Aorta (tissue), 5 donors: ENCODE measurements around the gene ZNF292. TPM values are rescaled to one million over a fixed set of nuclear protein-coding genes. Genes with fewer than 3 reads are reported as not detected.

Experiments
- ATAC-seq: fragments of 200-7000 bp; cut with Tn5 transposase; one replicate; pipeline ENCODE4 v1.9.1; 2022; ENCODE audit warnings: moderate library complexity; ENCODE audit not compliant: low FRiP score
- DNase-seq, 2 donors: peaks; one replicate each; pipeline ENCODE4 v3.0.0-alpha.2; 2020
- H3K27ac ChIP-seq, 2 donors: one replicate each; pipeline ENCODE4 v1.5.1; 2013; ENCODE audit warnings: low read length in 2 of 2, mild to moderate bottlenecking in 2 of 2, moderate library complexity in 2 of 2, control low read depth in 1 of 2, inconsistent platforms in 1 of 2, low read depth in 1 of 2
- H3K27me3 ChIP-seq, 2 donors: one replicate each; pipeline ENCODE4 v1.6.1; 2013; ENCODE audit warnings: control low read depth in 1 of 2, low read length in 1 of 2, mild to moderate bottlenecking in 1 of 2, moderate library complexity in 1 of 2; ENCODE audit not compliant: insufficient read depth in 2 of 2, control insufficient read depth in 1 of 2
- H3K36me3 ChIP-seq, 2 donors: one replicate each; pipeline ENCODE4 v1.6.1; 2013; ENCODE audit warnings: control low read depth in 1 of 2, low read length in 1 of 2, mild to moderate bottlenecking in 1 of 2; ENCODE audit not compliant: insufficient read depth in 2 of 2, control insufficient read depth in 1 of 2
- H3K4me1 ChIP-seq, 2 donors: one replicate each; pipeline ENCODE4 v1.6.1; 2013; ENCODE audit warnings: low read length in 2 of 2, control low read depth in 1 of 2, mild to moderate bottlenecking in 1 of 2, moderate library complexity in 1 of 2; ENCODE audit not compliant: insufficient read depth in 2 of 2, control insufficient read depth in 1 of 2
- H3K4me3 ChIP-seq, 2 donors: one replicate each; pipeline ENCODE4 v1.5.1; 2013; ENCODE audit warnings: low read length in 2 of 2, control low read depth in 1 of 2, mild to moderate bottlenecking in 1 of 2
- H3K9me3 ChIP-seq: one replicate; pipeline ENCODE4 v1.6.1; 2013; ENCODE audit warnings: mild to moderate bottlenecking, low read length; ENCODE audit not compliant: control insufficient read depth
- WGBS, 2 donors: extraction: QIAGEN DNeasy Blood & Tissue Kit; methylation state at CpG; one replicate each; pipeline ENCODE4 v1.1.7; 2013; 5-methylcytosine and 5-hydroxymethylcytosine counted together
- intact Hi-C, 2 donors: fragments of 100-400 bp; cut with DNase I; formaldehyde crosslinking; loops; one replicate each; pipeline versions ENCODE4 v1.14.2 to v1.15.0; 2022
- polyA plus RNA-seq, 2 donors: library from polyadenylated mRNA; stranded (reverse); fragments of 200-250 nt; gene quantifications; one replicate each; pipeline ENCODE4 v1.2.3, GENCODE V29; 2013
- total RNA-seq, 2 donors: library from RNA; stranded (reverse); fragmentation: NEBNext Ultra II Directional; extraction: Animal tissue kit (Norgen Biotek cat#: 25700); gene quantifications; one replicate each; pipeline ENCODE4 v1.2.1, GENCODE V29; 2021
- donor health status: healthy with polysubstance abuse.
- donor health status: Bipolar disorder and iron deficiency.
- donor health status: DM: no; HTN: no; CAD: no.
- donor health status: DM: no; HTN: no; CAD: no.
- donor health status: DM: yes; HTN: yes; CAD: no.

Gene ZNF292
- total and polyA plus RNA-seq, 4 donors: 3.4 to 71.6 (median 32.8) TPM

GRCh38 chr6:87277123-87277522 lies 121.8 kb downstream of the ZNF292 start:
- H3K27ac ChIP-seq: no peak overlapping the region
- no peak overlapping the region for H3K4me3 ChIP-seq
- no peaks in the 10 kb centered on the region for H3K27me3 ChIP-seq
- H3K4me1 ChIP-seq: no peaks in the 10 kb centered on the region
- H3K9me3 ChIP-seq: no peaks in the 10 kb centered on the region
- H3K36me3 ChIP-seq: no peaks in the 10 kb centered on the region
- ATAC-seq (no peak), DNase-seq (no peak)
- intact Hi-C loops: no loop called here

GRCh38 chr6:87279196-87279595 lies 123.8 kb downstream of the ZNF292 start:
- Histone ChIP-seq H3K27ac (no peak overlapping the region), H3K4me1 (no peaks in the 10 kb centered on the region), H3K36me3 (no peaks in the 10 kb centered on the region), H3K9me3 (no peaks in the 10 kb centered on the region), H3K4me3 (no peak overlapping the region), H3K27me3 (no peaks in the 10 kb centered on the region)
- ATAC-seq: no peak
- WGBS, 2 donors: 43 to 52% methylated on average over 2 of the region's 2 CpGs
- intact Hi-C loops: no loop called here
- DNase-seq: no peak

DNA sequence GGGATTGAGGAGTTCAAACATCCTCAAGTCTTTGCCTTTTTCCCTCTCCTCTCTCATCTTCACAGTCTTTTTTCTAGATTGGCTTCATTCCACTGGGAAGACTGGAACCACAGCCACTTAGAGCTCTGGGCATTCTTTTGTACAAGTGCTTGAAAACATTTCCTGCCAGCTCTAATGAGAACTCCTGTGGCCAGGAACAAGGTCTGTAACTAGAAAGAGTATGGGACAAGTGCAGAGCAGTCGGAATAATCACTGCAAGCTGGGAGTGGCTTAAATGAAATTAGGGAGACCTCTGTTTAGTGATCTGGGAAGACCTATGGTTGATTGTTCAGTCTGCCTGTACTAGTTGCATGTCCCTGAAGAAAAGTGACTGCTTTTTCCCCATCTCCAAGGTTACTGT lies 126.1 kb downstream of the ZNF292 start:
- ATAC-seq: no peak
- Histone ChIP-seq H3K9me3 (no peaks in the 10 kb centered on the region), H3K4me1 (no peaks in the 10 kb centered on the region), H3K27me3 (no peaks in the 10 kb centered on the region), H3K4me3 (no peak overlapping the region), H3K36me3 (no peaks in the 10 kb centered on the region), H3K27ac (no peak overlapping the region)
- DNase-seq: no peak
- WGBS, 2 donors: 64 to 67% methylated on average over 1 of the region's 1 CpG
- intact Hi-C loops: no loop called here

DNA sequence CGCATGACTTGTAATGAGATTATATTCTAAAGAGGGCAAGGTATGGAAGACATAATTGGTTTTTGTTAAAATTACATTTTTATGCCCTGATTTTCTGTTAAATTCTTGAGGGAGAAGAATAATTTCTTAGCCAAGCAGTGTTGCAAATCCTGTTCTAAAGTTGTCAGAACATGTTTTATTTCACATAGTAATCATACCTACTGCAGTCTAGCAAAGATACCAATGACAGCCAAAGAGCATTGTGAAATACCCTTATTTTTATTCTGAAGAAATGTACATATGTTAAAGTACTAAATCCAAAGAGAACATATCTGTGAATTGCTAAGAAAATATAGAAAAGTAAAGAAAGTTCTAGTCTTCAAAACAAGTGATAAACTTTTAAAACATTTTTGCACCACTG lies 127.4 kb downstream of the ZNF292 start:
- Histone ChIP-seq H3K27me3 (no peaks in the 10 kb centered on the region), H3K4me3 (no peak overlapping the region), H3K36me3 (no peaks in the 10 kb centered on the region), H3K4me1 (no peaks in the 10 kb centered on the region), H3K9me3 (no peaks in the 10 kb centered on the region), H3K27ac (no peak overlapping the region)
- no peak for ATAC-seq
- no peak for DNase-seq
- 76 to 79% methylated on average over 1 of the region's 1 CpG for WGBS, 2 donors
- intact Hi-C loops: no loop called here

DNA sequence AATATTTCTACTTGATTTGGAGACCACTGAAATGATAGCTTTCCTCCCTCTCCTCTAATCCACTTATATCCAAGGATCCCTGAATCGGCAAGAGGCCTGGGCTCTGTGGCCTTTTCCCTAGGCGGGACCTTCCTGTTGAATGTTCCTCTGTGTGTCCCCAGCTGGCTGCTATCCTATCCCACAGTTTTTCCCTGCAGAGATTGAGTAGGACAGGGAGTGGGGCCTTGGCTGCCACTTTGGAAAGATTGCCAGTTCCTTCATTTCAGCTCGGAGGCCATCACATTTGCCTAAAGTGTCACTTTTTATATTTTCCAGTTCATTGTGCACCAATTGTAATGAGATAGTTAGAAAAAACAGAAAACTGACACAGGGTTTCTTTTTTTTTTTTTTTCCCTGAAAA lies 128.1 kb downstream of the ZNF292 start:
- Histone ChIP-seq H3K4me1 (no peaks in the 10 kb centered on the region), H3K36me3 (no peaks in the 10 kb centered on the region), H3K4me3 (no peak overlapping the region), H3K27ac (no peak overlapping the region), H3K27me3 (no peaks in the 10 kb centered on the region), H3K9me3 (no peaks in the 10 kb centered on the region)
- whole genome bisulfite sequencing, 2 donors: 50 to 52% methylated on average over 3 of the region's 3 CpGs
- intact Hi-C loops: no loop called here
- ATAC-seq (no peak), DNase-seq (no peak)

GRCh38 chr6:87287251-87287650 lies 131.9 kb downstream of the ZNF292 start:
- ATAC-seq (no peak), DNase-seq (no peak)
- no peak overlapping the region for H3K27ac ChIP-seq
- no peaks in the 10 kb centered on the region for H3K27me3 ChIP-seq
- H3K4me1 ChIP-seq: no peaks in the 10 kb centered on the region
- WGBS, 2 donors: 83% methylated on average over 2 of the region's 2 CpGs
- no peaks in the 10 kb centered on the region for H3K36me3 ChIP-seq
- intact Hi-C loops: no loop called here
- H3K9me3 ChIP-seq: peaks cover 2% of the 10 kb centered on the region
- H3K4me3 ChIP-seq: no peak overlapping the region

GRCh38 chr6:87289571-87289970 lies 134.2 kb downstream of the ZNF292 start:
- intact Hi-C loops: no loop called here
- Histone ChIP-seq H3K4me3 (no peak overlapping the region), H3K27ac (no peak overlapping the region), H3K4me1 (no peaks in the 10 kb centered on the region), H3K9me3 (peaks cover 3% of the 10 kb centered on the region), H3K36me3 (no peaks in the 10 kb centered on the region), H3K27me3 (no peaks in the 10 kb centered on the region)
- 93 to 97% methylated on average over 3 of the region's 3 CpGs for WGBS, 2 donors
- ATAC-seq (no peak), DNase-seq (no peak)

- H3K27me3 ChIP-seq: no peaks in the 10 kb centered on the region
- intact Hi-C loops: no loop called here
- H3K4me1 ChIP-seq: no peaks in the 10 kb centered on the region
- WGBS, 2 donors: 91 to 93% methylated on average over 2 of the region's 2 CpGs
- H3K27ac ChIP-seq: no peak overlapping the region
- no peaks in the 10 kb centered on the region for H3K36me3 ChIP-seq
- DNase-seq (no peak), ATAC-seq (no peak)
- H3K4me3 ChIP-seq: no peak overlapping the region
- H3K9me3 ChIP-seq: peaks cover 3% of the 10 kb centered on the region
These were observed 136.5 kb downstream of the ZNF292 start for GRCh38 chr6:87291883-87292282.

DNA sequence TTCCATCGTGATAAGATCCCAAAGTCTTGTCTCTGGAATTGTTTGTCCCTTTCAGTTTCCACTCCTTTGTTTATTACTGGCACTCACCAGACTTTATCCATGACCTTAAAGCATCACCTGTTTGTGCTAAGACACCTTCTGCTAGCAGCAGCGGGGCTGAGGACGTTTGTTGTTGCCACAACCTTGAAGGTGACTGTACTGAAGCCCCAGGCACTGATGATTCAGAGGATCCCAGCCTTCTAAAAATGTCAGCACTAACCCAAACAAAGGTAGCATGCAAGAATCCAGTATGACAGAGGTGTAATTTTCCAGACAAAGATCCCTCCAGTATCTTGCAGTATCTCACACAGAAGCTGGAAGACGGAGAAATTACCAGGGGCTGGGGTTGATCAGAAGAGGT lies 138.2 kb downstream of the ZNF292 start:
- H3K27ac ChIP-seq: no peak overlapping the region
- intact Hi-C loops: no loop called here
- no peaks in the 10 kb centered on the region for H3K27me3 ChIP-seq
- DNase-seq (no peak), ATAC-seq (no peak)
- peaks cover 3% of the 10 kb centered on the region for H3K9me3 ChIP-seq
- WGBS, 2 donors: 92% methylated on average over 4 of the region's 4 CpGs
- H3K36me3 ChIP-seq: no peaks in the 10 kb centered on the region
- H3K4me3 ChIP-seq: no peak overlapping the region
- H3K4me1 ChIP-seq: no peaks in the 10 kb centered on the region
